ENCODE data around the gene ACADS.
A peak's percentile ranks its signal among the peaks of the same experiment; 100 is the strongest.

Gene ACADS

GRCh38 chr12:120702637-120703036, 23.0 kb upstream of the ACADS start:
- no peak for DNase-seq (ENCODE audit: low read depth in 2 of 2)

- no peak for DNase-seq (ENCODE audit: low read depth in 2 of 2)
These were observed 22.2 kb upstream of the ACADS start for GRCh38 chr12:120703311-120703942.

GRCh38 chr12:120705618-120706017, 20.0 kb upstream of the ACADS start:
- no peak for DNase-seq (ENCODE audit: low read depth in 2 of 2)

GRCh38 chr12:120706029-120706428, 19.6 kb upstream of the ACADS start:
- no peak for DNase-seq (ENCODE audit: low read depth in 2 of 2)

GRCh38 chr12:120708651-120709050, 17.0 kb upstream of the ACADS start:
- DNase-seq (ENCODE audit: low read depth in 2 of 2), result no peak

- peak; percentile 47 to 59 for DNase-seq (ENCODE audit: low read depth in 2 of 2)
These were observed 15.4 kb upstream of the ACADS start, which contains the start of gene UNC119B for GRCh38 chr12:120710031-120710804. Gene UNC119B, plus strand, starts transcription at chr12:120710458. Its CDS starts 17 bp downstream, at chr12:120710475.

GRCh38 chr12:120710805-120711296, 14.8 kb upstream of the ACADS start:
- DNase-seq (ENCODE audit: low read depth in 2 of 2), result no peak

- DNase-seq (ENCODE audit: low read depth in 2 of 2), result no peak
These were observed 14.2 kb upstream of the ACADS start for GRCh38 chr12:120711411-120711810.

- no peak for DNase-seq (ENCODE audit: low read depth in 2 of 2)
These were observed 13.0 kb upstream of the ACADS start for GRCh38 chr12:120712610-120713009.

- peak; percentile 29 to 51 for DNase-seq (ENCODE audit: low read depth in 2 of 2)
These were observed 11.7 kb upstream of the ACADS start for GRCh38 chr12:120713861-120714482.

GRCh38 chr12:120718055-120718454, 7.6 kb upstream of the ACADS start:
- no peak for DNase-seq (ENCODE audit: low read depth in 2 of 2)

- no peak for DNase-seq (ENCODE audit: low read depth in 2 of 2)
These were observed 6.6 kb upstream of the ACADS start for GRCh38 chr12:120719072-120719471.

GRCh38 chr12:120719496-120720233, 6.0 kb upstream of the ACADS start:
- no peak for DNase-seq (ENCODE audit: low read depth in 2 of 2)

GRCh38 chr12:120720234-120720986, 5.2 kb upstream of the ACADS start:
- DNase-seq (ENCODE audit: low read depth in 2 of 2), result no peak

- no peak for DNase-seq (ENCODE audit: low read depth in 2 of 2)
These were observed 4.4 kb upstream of the ACADS start for GRCh38 chr12:120720987-120721801.

- no peak for DNase-seq (ENCODE audit: low read depth in 2 of 2)
These were observed 3.8 kb upstream of the ACADS start for GRCh38 chr12:120721866-120722265.

- no peak for DNase-seq (ENCODE audit: low read depth in 2 of 2)
These were observed 2.8 kb upstream of the ACADS start for GRCh38 chr12:120722784-120723183.

- DNase-seq (ENCODE audit: low read depth in 2 of 2), result no peak
These were observed 906 bp upstream of the ACADS start for GRCh38 chr12:120724720-120725119.

GRCh38 chr12:120725151-120725658, 421 bp upstream of the ACADS start:
- DNase-seq (ENCODE audit: low read depth in 2 of 2), result no peak

GRCh38 chr12:120726510-120726793, 826 bp downstream of the ACADS start:
- no peak for DNase-seq (ENCODE audit: low read depth in 2 of 2)
